Endothelial cell of umbilical vein (primary cell): ENCODE results near the gene BTG2. TPM values are rescaled to one million over a fixed set of nuclear protein-coding genes. Genes with fewer than 3 reads are reported as not detected.

Experiments used
- BruUV-seq: library from RNA; stranded (reverse); fragments of 400-500 nt; replicated peaks from 2 replicates; lab custom pipeline; 2021; lab: Mats Ljungman, UMichigan
- CTCF ChIA-PET: fragments of 300-600, 350-600 bp; sonication (Branson Sonifier 250); formaldehyde crosslinking; loops from one replicate; lab custom pipeline; 2021; ENCODE audit warnings: antibody characterized with exemption, inconsistent platforms; lab: Charles Lee
- POLR2A ChIA-PET: fragments of 300-600, 350-600 bp; sonication (Branson Sonifier 250); formaldehyde crosslinking; loops from one replicate; lab custom pipeline; 2021; ENCODE audit warnings: antibody characterized with exemption, inconsistent platforms; lab: Charles Lee
- DNase-seq: peaks from one replicate; pipeline ENCODE4 v3.0.0-alpha.2; 2011; ENCODE audit warnings: low read depth, low spot score
- FAIRE-seq: peaks from 2 replicates; lab custom pipeline; 2011; peaks lifted over from hg19 to GRCh38; lab: Jason Lieb, UNC
- H2AFZ ChIP-seq: 2 replicates; pipeline ENCODE4 v1.6.0; 2012; ENCODE audit warnings: low read depth, low read length, control low read depth, inconsistent platforms
- H3K27ac ChIP-seq: 2 replicates; pipeline ENCODE4 v1.5.1; 2011; ENCODE audit warnings: low read depth, mild to moderate bottlenecking, control low read depth, low read length, moderate library complexity; ENCODE audit not compliant: insufficient read depth
- H3K27me3 ChIP-seq, 2 experiments: 2 replicates each; pipeline versions ENCODE4 v1.6.0 to v1.6.1; 2011; ENCODE audit warnings: low read length in 2 of 2, mixed read lengths in 1 of 2; ENCODE audit not compliant: control insufficient read depth in 2 of 2, insufficient read depth in 2 of 2
- H3K36me3 ChIP-seq, 2 experiments: 2 replicates in 1 of 2; 3 replicates in 1 of 2; pipeline ENCODE4 v1.5.1; 2011; ENCODE audit warnings: low read length in 2 of 2, mild to moderate bottlenecking in 1 of 2, moderate library complexity in 1 of 2; ENCODE audit not compliant: control insufficient read depth in 2 of 2, insufficient read depth in 2 of 2; ENCODE audit errors: extremely low read depth in 1 of 2
- H3K4me1 ChIP-seq: 3 replicates; pipeline ENCODE4 v1.5.1; 2011; ENCODE audit warnings: mild to moderate bottlenecking, low read length; ENCODE audit not compliant: control insufficient read depth, insufficient read depth; ENCODE audit errors: extremely low read depth
- H3K4me2 ChIP-seq: 2 replicates; pipeline ENCODE4 v1.6.1; 2011; ENCODE audit warnings: low read length, control low read depth, mixed read lengths; ENCODE audit not compliant: insufficient read depth
- H3K4me3 ChIP-seq, 3 experiments: fragments of 200-600 bp in 1 of 3; sonication (generic), shearing (Covaris generic) in 1 of 3; replicated peaks in 1 of 3; 2 replicates each; pipeline ENCODE4 v1.5.1; 2011 to 2016; ENCODE audit warnings: control low read depth in 3 of 3, low read length in 3 of 3, mild to moderate bottlenecking in 2 of 3, inconsistent platforms in 1 of 3, low read depth in 1 of 3, moderate library complexity in 1 of 3; ENCODE audit not compliant: insufficient read depth in 1 of 3
- H3K79me2 ChIP-seq: 2 replicates; pipeline ENCODE4 v1.6.0; 2012; ENCODE audit warnings: low read length, inconsistent platforms; ENCODE audit not compliant: control insufficient read depth, insufficient read depth
- H3K9ac ChIP-seq: replicated peaks from 2 replicates; pipeline ENCODE3; 2011; ENCODE audit warnings: low read length, control low read depth; ENCODE audit not compliant: insufficient read depth; ENCODE audit errors: extremely low read depth
- H3K9me1 ChIP-seq: replicated peaks from 3 replicates; pipeline ENCODE4 v1.6.0; 2011; ENCODE audit warnings: mild to moderate bottlenecking, low read length; ENCODE audit not compliant: control insufficient read depth, insufficient read depth; ENCODE audit errors: extremely low read depth
- H3K9me3 ChIP-seq: replicated peaks from 2 replicates; pipeline ENCODE4 v1.5.1; 2012; ENCODE audit warnings: low read length, inconsistent platforms; ENCODE audit not compliant: control insufficient read depth, insufficient read depth
- H4K20me1 ChIP-seq: replicated peaks from 2 replicates; pipeline ENCODE3; 2011; ENCODE audit warnings: mild to moderate bottlenecking, low read length; ENCODE audit not compliant: control insufficient read depth, insufficient read depth; ENCODE audit errors: extremely low read depth
- EZH2 ChIP-seq: IDR thresholded peaks from 2 replicates; pipeline ENCODE4 v1.6.1; 2012; ENCODE audit warnings: borderline replicate concordance, low read depth, mild to moderate bottlenecking, moderate library complexity, low read length, inconsistent platforms; ENCODE audit not compliant: severe bottlenecking
- FOS ChIP-seq: IDR thresholded peaks from 2 replicates; pipeline ENCODE4 v1.6.1; 2011; ENCODE audit warnings: mild to moderate bottlenecking, low read length, moderate library complexity, borderline replicate concordance; ENCODE audit not compliant: insufficient read depth
- JUN ChIP-seq: IDR thresholded peaks from 2 replicates; pipeline ENCODE4 v1.6.1; 2011; ENCODE audit warnings: borderline replicate concordance, low read depth; ENCODE audit not compliant: insufficient read length, insufficient read depth
- POLR2A ChIP-seq: IDR thresholded peaks from 2 replicates; pipeline ENCODE4 v1.6.1; 2012; ENCODE audit warnings: low read depth, mild to moderate bottlenecking, control low read depth, low read length
- POLR2AphosphoS5 ChIP-seq: IDR thresholded peaks from 2 replicates; pipeline ENCODE4 v1.6.1; 2012; ENCODE audit warnings: low read depth, mild to moderate bottlenecking, control low read depth, low read length, moderate library complexity; ENCODE audit not compliant: insufficient read depth
- dilution Hi-C: fragments of 300-500 bp; cut with MboI; formaldehyde crosslinking; loops from one replicate; pipeline ENCODE4 v1.15.0; 2019; ENCODE audit warnings: low sequenced_read_pairs; ENCODE audit not compliant: extremely low pct_ligation_motif_present
- intact Hi-C: fragments of 100-400 bp; cut with micrococcal nuclease; formaldehyde crosslinking; loops from one replicate; pipeline ENCODE4 v1.10.0; 2022
- polyA plus RNA-seq, 4 experiments: library from polyadenylated mRNA; depleted of rRNA in 3 of 4; stranded (reverse) in 3 of 4; unstranded in 1 of 4; fragments of >200 nt; gene quantifications; 2 replicates each; pipeline versions ENCODE4 v1.2.1 to v1.2.3, GENCODE V29; 2011 to 2012; ENCODE audit warnings: missing spikeins in 1 of 4
- total RNA-seq: library from RNA; stranded (reverse); gene quantifications from 2 replicates; pipeline ENCODE4 v1.2.3, GENCODE V29; 2021
- TF ChIP-seq, protein P1 (sequence below), 2 donors: IDR thresholded peaks; 1 replicate in 1 of 2; 2 replicates in 1 of 2; pipeline ENCODE4 v1.5.1; 2011; ENCODE audit warnings: low read length in 2 of 2, mild to moderate bottlenecking in 2 of 2, moderate library complexity in 2 of 2, control low read depth in 1 of 2, inconsistent platforms in 1 of 2, low read depth in 1 of 2; ENCODE audit not compliant: insufficient read depth in 1 of 2; ENCODE audit errors: extremely low read depth in 1 of 2

Gene BTG2
- total and polyA plus RNA-seq, 2 donors (not counting 3 experiments of a cell fraction or from before 2014, with no cell fraction given), result 35.6 to 50.1 TPM

- Histone ChIP-seq H4K20me1 (no peaks in the 10 kb centered on the region), H3K4me2 (no peak overlapping the region), H3K9ac (no peak overlapping the region), H3K27ac (no peak overlapping the region), H3K9me1 (no peaks in the 10 kb centered on the region), H3K79me2 (no peaks in the 10 kb centered on the region), H3K9me3 (no peaks in the 10 kb centered on the region), H3K36me3 (no peaks in the 10 kb centered on the region), H3K4me3 (no peak overlapping the region), H2AFZ (no peak overlapping the region), H3K27me3 (peaks cover 9 to 13% of the 10 kb centered on the region in 2 experiments), H3K4me1 (no peaks in the 10 kb centered on the region)
- POLR2A ChIA-PET, result interaction anchor here (1.1 kb wide), 1 partner anchor 30 kb away, joined by 3 read pairs; the partner anchor contains the start of gene BTG2
- CTCF ChIA-PET, result interaction anchor here (1.4 to 30.6 kb wide), 11 partner anchors 10 to 367 kb away, joined by 3 to 1014 read pairs (median 8); partner anchors contain the start of gene BTG2
- TF ChIP-seq JUN (no peak), POLR2AphosphoS5 (no peak), FOS (no peak), POLR2A (no peak), EZH2 (no peak)
- TF ChIP-seq, protein P1, sequence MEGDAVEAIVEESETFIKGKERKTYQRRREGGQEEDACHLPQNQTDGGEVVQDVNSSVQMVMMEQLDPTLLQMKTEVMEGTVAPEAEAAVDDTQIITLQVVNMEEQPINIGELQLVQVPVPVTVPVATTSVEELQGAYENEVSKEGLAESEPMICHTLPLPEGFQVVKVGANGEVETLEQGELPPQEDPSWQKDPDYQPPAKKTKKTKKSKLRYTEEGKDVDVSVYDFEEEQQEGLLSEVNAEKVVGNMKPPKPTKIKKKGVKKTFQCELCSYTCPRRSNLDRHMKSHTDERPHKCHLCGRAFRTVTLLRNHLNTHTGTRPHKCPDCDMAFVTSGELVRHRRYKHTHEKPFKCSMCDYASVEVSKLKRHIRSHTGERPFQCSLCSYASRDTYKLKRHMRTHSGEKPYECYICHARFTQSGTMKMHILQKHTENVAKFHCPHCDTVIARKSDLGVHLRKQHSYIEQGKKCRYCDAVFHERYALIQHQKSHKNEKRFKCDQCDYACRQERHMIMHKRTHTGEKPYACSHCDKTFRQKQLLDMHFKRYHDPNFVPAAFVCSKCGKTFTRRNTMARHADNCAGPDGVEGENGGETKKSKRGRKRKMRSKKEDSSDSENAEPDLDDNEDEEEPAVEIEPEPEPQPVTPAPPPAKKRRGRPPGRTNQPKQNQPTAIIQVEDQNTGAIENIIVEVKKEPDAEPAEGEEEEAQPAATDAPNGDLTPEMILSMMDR (IDR thresholded peaks at IDR 0.05; ENCODE audit: extremely low read depth in 1 of 2, insufficient read depth in 1 of 2, low read depth in 1 of 2, low read length in 2 of 2), result no peak
- dilution Hi-C loops (no loop called here), intact Hi-C loops (no loop called here)
- DNase-seq, result no peak
- BruUV-seq, result no TSS peak
- no peak for FAIRE-seq
Observed at GRCh38 chr1:203335503-203335902, 30.2 kb downstream of the BTG2 start.
